ENCODE results near the gene UNC5A. TPM values are rescaled to one million over a fixed set of nuclear protein-coding genes. Genes with fewer than 3 reads are reported as not detected.

The UNC5A gene
- total RNA-seq, 3 donors from 2014 or later (not counting 1 experiment from before 2014, with no cell fraction given) = not detected

GRCh38 chr5:176880366-176881020 is 70.1 kb downstream of the UNC5A start:
- no peaks in the 10 kb centered on the region for H3K9me3 Mint-ChIP-seq

GRCh38 chr5:176881021-176881749 is 70.8 kb downstream of the UNC5A start:
- Histone ChIP-seq H3K4me3 (ENCODE audit: low read length) (no peak overlapping the region), H3K9me3 (ENCODE audit: control insufficient read depth, insufficient read depth, low read length) (no peaks in the 10 kb centered on the region), H3K27ac (ENCODE audit: low read length) (no peak overlapping the region), H3K27me3 (ENCODE audit: control insufficient read depth, insufficient read depth, low read length) (peaks cover 7% of the 10 kb centered on the region), H3K4me1 (ENCODE audit: control insufficient read depth, insufficient read depth, low read length) (peaks cover 9% of the 10 kb centered on the region), H3K36me3 (ENCODE audit: control insufficient read depth, insufficient read depth, low read length) (no peaks in the 10 kb centered on the region)
- peaks cover 4 to 10% of the 10 kb centered on the region in 2 donors for H3K27me3 Mint-ChIP-seq (ENCODE audit: low read depth in 2 of 2)
- DNase-seq (no peak), ATAC-seq (no peak)
- H3K36me3 Mint-ChIP-seq = no peaks in the 10 kb centered on the region
- H3K27ac Mint-ChIP-seq = no peak overlapping the region
- peaks cover 5% of the 10 kb centered on the region in 2 donors for H3K4me1 Mint-ChIP-seq
- 89% methylated on average over 28 of the region's 28 CpGs for WGBS (ENCODE audit: insufficient coverage)
- no peak overlapping the region for H3K4me3 Mint-ChIP-seq
- H3K9me3 Mint-ChIP-seq = no peaks in the 10 kb centered on the region
- TF ChIP-seq CTCF (IDR thresholded peaks at IDR 0.05) = no peak
- intact Hi-C loops (cut with micrococcal nuclease) = no loop called here

More at GRCh38 chr5:176880366-176881020, 70.1 kb downstream of the UNC5A start:
- no peaks in the 10 kb centered on the region for H3K36me3 Mint-ChIP-seq
- 89% methylated on average over 24 of the region's 26 CpGs for WGBS (ENCODE audit: insufficient coverage)
- no peak for ATAC-seq
- Histone ChIP-seq H3K36me3 (ENCODE audit: control insufficient read depth, insufficient read depth, low read length) (no peaks in the 10 kb centered on the region), H3K9me3 (ENCODE audit: control insufficient read depth, insufficient read depth, low read length) (no peaks in the 10 kb centered on the region), H3K27me3 (ENCODE audit: control insufficient read depth, insufficient read depth, low read length) (peaks cover 8% of the 10 kb centered on the region), H3K4me3 (ENCODE audit: low read length) (no peak overlapping the region), H3K4me1 (ENCODE audit: control insufficient read depth, insufficient read depth, low read length) (peaks cover 16% of the 10 kb centered on the region), H3K27ac (ENCODE audit: low read length) (no peak overlapping the region)
- TF ChIP-seq CTCF (IDR thresholded peaks at IDR 0.05) = no peak
- peaks cover 12% of the 10 kb centered on the region in 2 donors for H3K4me1 Mint-ChIP-seq
- peaks cover 10 to 16% of the 10 kb centered on the region in 2 donors for H3K27me3 Mint-ChIP-seq (ENCODE audit: low read depth in 2 of 2)
- no peak overlapping the region for H3K4me3 Mint-ChIP-seq
- intact Hi-C loops (cut with micrococcal nuclease) = no loop called here
- H3K27ac Mint-ChIP-seq = no peak overlapping the region
- no peak for DNase-seq

- H3K36me3 ChIP-seq (ENCODE audit: control insufficient read depth, insufficient read depth, low read length) = no peaks in the 10 kb centered on the region
- H3K27me3 Mint-ChIP-seq (ENCODE audit: low read depth in 2 of 2) = peaks cover 0 to 7% of the 10 kb centered on the region in 2 donors
- DNase-seq (no peak), ATAC-seq (no peak)
- no peaks in the 10 kb centered on the region for H3K36me3 Mint-ChIP-seq
- no peak for TF ChIP-seq CTCF (IDR thresholded peaks at IDR 0.05)
- peaks cover under 1% of the 10 kb centered on the region for H3K4me1 ChIP-seq (ENCODE audit: control insufficient read depth, insufficient read depth, low read length)
- H3K27ac ChIP-seq (ENCODE audit: low read length) = no peak overlapping the region
- 91% methylated on average over 25 of the region's 25 CpGs for WGBS (ENCODE audit: insufficient coverage)
- H3K4me3 ChIP-seq (ENCODE audit: low read length) = no peak overlapping the region
- H3K27ac Mint-ChIP-seq = no peak overlapping the region
- H3K9me3 Mint-ChIP-seq = no peaks in the 10 kb centered on the region
- H3K9me3 ChIP-seq (ENCODE audit: control insufficient read depth, insufficient read depth, low read length) = no peaks in the 10 kb centered on the region
- H3K4me1 Mint-ChIP-seq = no peaks in the 10 kb centered on the region
- no peak overlapping the region for H3K4me3 Mint-ChIP-seq
- H3K27me3 ChIP-seq (ENCODE audit: control insufficient read depth, insufficient read depth, low read length) = no peaks in the 10 kb centered on the region
- intact Hi-C loops (cut with micrococcal nuclease) = no loop called here
Observed at GRCh38 chr5:176881816-176882566, 71.6 kb downstream of the UNC5A start.

All from natural killer cell (primary cell).